Transverse colon (tissue), 4 donors: ENCODE results near the gene KMT2E. TPM values are rescaled to one million over a fixed set of nuclear protein-coding genes. Genes with fewer than 3 reads are reported as not detected.

Source experiments
- DNase-seq: peaks from one replicate; pipeline ENCODE4 v3.0.0-alpha.2; 2019
- H3K27ac ChIP-seq, 4 donors: fragments of 200-600 bp; sonication (generic); 2 replicates each; pipeline ENCODE4 v1.5.1; 2016 to 2018; ENCODE audit warnings: inconsistent platforms in 4 of 4
- H3K27me3 ChIP-seq: fragments of 200-600 bp; sonication (generic); 2 replicates; pipeline ENCODE4 v1.5.1; 2017; ENCODE audit warnings: inconsistent platforms
- H3K36me3 ChIP-seq, 4 donors: fragments of 200-600 bp; sonication (generic); 2 replicates each; pipeline ENCODE4 v1.5.1; 2017 to 2019; ENCODE audit warnings: inconsistent platforms in 4 of 4
- H3K4me1 ChIP-seq, 4 donors: fragments of 200-600 bp; sonication (generic); 2 replicates each; pipeline ENCODE4 v1.5.1; 2017 to 2020; ENCODE audit warnings: inconsistent platforms in 4 of 4
- H3K4me3 ChIP-seq, 4 donors: fragments of 200-600 bp; sonication (generic); 1 replicate in 1 of 4; 2 replicates in 3 of 4; pipeline versions ENCODE4 v1.5.1 to v1.6.1; 2017 to 2019; ENCODE audit warnings: inconsistent platforms in 4 of 4
- H3K9me3 ChIP-seq, 2 donors: fragments of 200-600 bp; sonication (generic); 2 replicates each; pipeline ENCODE4 v1.5.1; 2017 to 2019; ENCODE audit warnings: inconsistent platforms in 2 of 2
- CTCF ChIP-seq, 5 experiments: fragments of 200-600 bp in 3 of 5; fragments of 450-650 bp in 2 of 5; sonication (generic) in 3 of 5; IDR thresholded peaks; 1 replicate in 2 of 5; 2 replicates in 3 of 5; pipeline ENCODE4 v1.5.1; 2016 to 2017; ENCODE audit warnings: antibody characterized with exemption in 5 of 5, inconsistent platforms in 3 of 5, mild to moderate bottlenecking in 2 of 5, moderate library complexity in 1 of 5
- EP300 ChIP-seq: sonication (generic); formaldehyde crosslinking; IDR thresholded peaks from one replicate; pipeline ENCODE4 v1.6.1; 2017; ENCODE audit warnings: antibody characterized with exemption, low read depth
- POLR2A ChIP-seq: fragments of 450-650 bp; IDR thresholded peaks from one replicate; pipeline ENCODE4 v1.6.1; 2016; ENCODE audit warnings: antibody characterized with exemption, mild to moderate bottlenecking, moderate library complexity
- POLR2AphosphoS5 ChIP-seq, 3 donors: sonication (generic); formaldehyde crosslinking; IDR thresholded peaks; one replicate each; pipeline ENCODE4 v1.6.1; 2016; ENCODE audit warnings: antibody characterized with exemption in 3 of 3
- WGBS, 2 donors: methylation state at CpG; one replicate each; pipeline ENCODE4 v1.1.5; 2018; ENCODE audit warnings: low coverage in 1 of 2; 5-methylcytosine and 5-hydroxymethylcytosine counted together
- in situ Hi-C, 4 donors: fragments of 200-750 bp; cut with MboI; loops; one replicate each; pipeline versions ENCODE4 v1.15.0 to v1.15.1; 2017; ENCODE audit warnings: low sequenced_read_pairs in 3 of 4, low pct_ligation_motif_present in 1 of 4, low pct_unique_long_range_greater_than_20kb in 1 of 4
- intact Hi-C: fragments of 100-400 bp; cut with DNase I; formaldehyde crosslinking; loops from one replicate; pipeline ENCODE4 v1.15.1; 2023; ENCODE audit warnings: low total_unique reads
- total RNA-seq, 4 donors: library from RNA; depleted of rRNA; stranded (reverse); fragments of >200 nt; gene quantifications; one replicate each; pipeline ENCODE4 v1.1.0, GENCODE V29; 2016

KMT2E gene
- total RNA-seq, 4 donors from 2014 or later: 86.8 to 362 (median 178) TPM

GRCh38 chr7:105037319-105037718 lies 23.3 kb downstream of the KMT2E start:
- DNase-seq: no peak
- peaks cover 0 to 13% (median 3%) of the 10 kb centered on the region in 4 donors for H3K36me3 ChIP-seq
- no peak overlapping the region for H3K4me3 ChIP-seq
- no peaks in the 10 kb centered on the region for H3K9me3 ChIP-seq
- in situ Hi-C loops (no loop called here), intact Hi-C loops (no loop called here)
- no peaks in the 10 kb centered on the region for H3K27me3 ChIP-seq
- H3K27ac ChIP-seq: no peak overlapping the region
- TF ChIP-seq POLR2AphosphoS5 (IDR thresholded peaks at IDR 0.05) (no peak), CTCF (IDR thresholded peaks at IDR 0.05) (no peak), POLR2A (no peak), EP300 (no peak)
- 36 to 48% methylated on average over 2 of the region's 2 CpGs for WGBS, 2 donors
- H3K4me1 ChIP-seq: peaks cover 11 to 80% (median 39%) of the 10 kb centered on the region in 4 donors

- H3K27me3 ChIP-seq: no peaks in the 10 kb centered on the region
- 73 to 92% methylated on average over 1 to 2 of the region's 2 CpGs for WGBS, 2 donors
- intact Hi-C loops: no loop called here
- no peak overlapping the region for H3K27ac ChIP-seq
- in situ Hi-C loops: no loop called here
- TF ChIP-seq POLR2AphosphoS5 (IDR thresholded peaks at IDR 0.05) (no peak), EP300 (no peak), CTCF (IDR thresholded peaks at IDR 0.05) (no peak), POLR2A (no peak)
- no peak overlapping the region for H3K4me3 ChIP-seq
- DNase-seq: no peak
- H3K36me3 ChIP-seq: peaks cover 0 to 40% (median 6%) of the 10 kb centered on the region in 4 donors
- H3K4me1 ChIP-seq: peaks cover 4 to 60% (median 17%) of the 10 kb centered on the region in 4 donors
- no peaks in the 10 kb centered on the region for H3K9me3 ChIP-seq
Measured at GRCh38 chr7:105044449-105045070, 30.6 kb downstream of the KMT2E start.

- DNase-seq: no peak
- intact Hi-C loops (no loop called here), in situ Hi-C loops (no loop called here)
- H3K9me3 ChIP-seq: no peaks in the 10 kb centered on the region
- no peak overlapping the region for H3K4me3 ChIP-seq
- H3K36me3 ChIP-seq: peaks cover 0 to 47% (median 13%) of the 10 kb centered on the region in 4 donors
- H3K27me3 ChIP-seq: no peaks in the 10 kb centered on the region
- WGBS, 2 donors: 57 to 78% methylated on average over 1 of the region's 1 CpG
- peaks cover 0 to 46% (median 12%) of the 10 kb centered on the region in 4 donors for H3K4me1 ChIP-seq
- no peak overlapping the region for H3K27ac ChIP-seq
- no peak for TF ChIP-seq POLR2A
- no peak for TF ChIP-seq EP300
- no peak for TF ChIP-seq CTCF (IDR thresholded peaks at IDR 0.05)
- TF ChIP-seq POLR2AphosphoS5 (IDR thresholded peaks at IDR 0.05): no peak
Measured at GRCh38 chr7:105046414-105046813, 32.4 kb downstream of the KMT2E start.

GRCh38 chr7:105047932-105048331 lies 33.9 kb downstream of the KMT2E start:
- Histone ChIP-seq H3K4me3 (no peak overlapping the region), H3K27me3 (no peaks in the 10 kb centered on the region), H3K36me3 (peaks cover 0 to 36% (median 14%) of the 10 kb centered on the region in 4 donors), H3K4me1 (peaks cover 0 to 50% (median 15%) of the 10 kb centered on the region in 4 donors), H3K27ac (no peak overlapping the region), H3K9me3 (no peaks in the 10 kb centered on the region)
- TF ChIP-seq CTCF (IDR thresholded peaks at IDR 0.05) (no peak), POLR2AphosphoS5 (IDR thresholded peaks at IDR 0.05) (no peak), POLR2A (no peak), EP300 (no peak)
- WGBS, 2 donors: 84 to 87% methylated on average over 3 to 4 of the region's 4 CpGs
- intact Hi-C loops: no loop called here
- DNase-seq: no peak
- in situ Hi-C loops: no loop called here
